Measurements from ENCODE around the gene RORC. TPM values are rescaled to one million over a fixed set of nuclear protein-coding genes. Genes with fewer than 3 reads are reported as not detected.

Gene RORC
- total RNA-seq, 1 donor from 2014 or later, result not detected

- Histone ChIP-seq H3K36me3 (ENCODE audit: insufficient read depth, low read length) (no peaks in the 10 kb centered on the region), H3K27me3 (ENCODE audit: insufficient read depth, low read length) (peaks cover 20% of the 10 kb centered on the region), H3K9me3 (ENCODE audit: insufficient read depth, low read depth, low read length) (no peaks in the 10 kb centered on the region), H3K27ac (ENCODE audit: low read depth, low read length) (no peak overlapping the region), H3K9ac (ENCODE audit: low read length) (no peak overlapping the region), H4K20me1 (ENCODE audit: insufficient read depth, low read length) (no peaks in the 10 kb centered on the region), H3K4me1 (ENCODE audit: insufficient read depth, low read length) (no peaks in the 10 kb centered on the region), H3K4me2 (ENCODE audit: low read length) (no peak overlapping the region), H3K79me2 (ENCODE audit: insufficient read depth, low read length) (no peaks in the 10 kb centered on the region), H2AFZ (ENCODE audit: low read depth, low read length) (no peak overlapping the region), H3K4me3 (ENCODE audit: insufficient read depth, low read depth, low read length) (no peak overlapping the region)
- peaks cover 2% of the 10 kb centered on the region for H3K9me3 Mint-ChIP-seq (ENCODE audit: unreplicated experiment)
- TF ChIP-seq, protein P1, sequence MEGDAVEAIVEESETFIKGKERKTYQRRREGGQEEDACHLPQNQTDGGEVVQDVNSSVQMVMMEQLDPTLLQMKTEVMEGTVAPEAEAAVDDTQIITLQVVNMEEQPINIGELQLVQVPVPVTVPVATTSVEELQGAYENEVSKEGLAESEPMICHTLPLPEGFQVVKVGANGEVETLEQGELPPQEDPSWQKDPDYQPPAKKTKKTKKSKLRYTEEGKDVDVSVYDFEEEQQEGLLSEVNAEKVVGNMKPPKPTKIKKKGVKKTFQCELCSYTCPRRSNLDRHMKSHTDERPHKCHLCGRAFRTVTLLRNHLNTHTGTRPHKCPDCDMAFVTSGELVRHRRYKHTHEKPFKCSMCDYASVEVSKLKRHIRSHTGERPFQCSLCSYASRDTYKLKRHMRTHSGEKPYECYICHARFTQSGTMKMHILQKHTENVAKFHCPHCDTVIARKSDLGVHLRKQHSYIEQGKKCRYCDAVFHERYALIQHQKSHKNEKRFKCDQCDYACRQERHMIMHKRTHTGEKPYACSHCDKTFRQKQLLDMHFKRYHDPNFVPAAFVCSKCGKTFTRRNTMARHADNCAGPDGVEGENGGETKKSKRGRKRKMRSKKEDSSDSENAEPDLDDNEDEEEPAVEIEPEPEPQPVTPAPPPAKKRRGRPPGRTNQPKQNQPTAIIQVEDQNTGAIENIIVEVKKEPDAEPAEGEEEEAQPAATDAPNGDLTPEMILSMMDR (IDR thresholded peaks at IDR 0.05; ENCODE audit: insufficient read depth, low read depth, low read length), result no peak
- TF ChIP-seq EZH2 (IDR thresholded peaks at IDR 0.05; ENCODE audit: insufficient read depth, low read length), result no peak
- peaks cover 15% of the 10 kb centered on the region for H3K4me1 Mint-ChIP-seq (ENCODE audit: low read depth, unreplicated experiment)
- H3K36me3 Mint-ChIP-seq (ENCODE audit: low read depth, unreplicated experiment), result no peaks in the 10 kb centered on the region
- FAIRE-seq (no peak), DNase-seq (ENCODE audit: low read depth) (no peak)
- H3K27me3 Mint-ChIP-seq (ENCODE audit: low read depth, unreplicated experiment), result peaks cover 36% of the 10 kb centered on the region
- no peak overlapping the region for H3K4me3 Mint-ChIP-seq (ENCODE audit: unreplicated experiment)
- H3K27ac Mint-ChIP-seq (ENCODE audit: unreplicated experiment), result no peak overlapping the region
These were observed 23.1 kb upstream of the RORC start for GRCh38 chr1:151854658-151855057.

DNA sequence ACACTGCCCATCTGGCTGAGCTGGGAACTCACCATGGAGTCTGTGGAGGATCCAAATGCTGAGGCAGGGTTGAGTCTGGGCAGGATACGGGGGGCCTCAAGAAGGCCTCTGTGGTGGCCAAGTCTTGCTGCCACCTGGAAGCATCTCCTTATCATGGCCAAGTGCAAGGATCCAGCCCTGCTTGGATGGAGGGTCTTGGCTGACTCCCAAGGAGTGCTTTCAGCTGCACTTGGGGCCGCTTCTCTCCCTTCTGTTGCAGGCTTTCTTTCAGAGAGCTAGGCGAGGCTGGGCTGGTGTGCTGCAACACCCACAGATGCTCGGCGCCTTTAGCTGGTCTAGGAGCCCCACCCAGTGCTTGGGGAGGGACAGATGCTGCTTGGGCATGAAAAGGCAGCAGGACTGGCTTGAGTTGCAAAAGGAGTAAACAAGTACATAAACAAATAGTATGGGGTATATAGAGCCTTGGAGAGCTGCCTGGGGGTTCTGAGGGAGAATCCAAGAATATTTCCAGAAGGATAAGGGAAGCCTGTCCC is 21.9 kb upstream of the RORC start, which contains the start of gene THEM5:
THEM5 (minus strand) TSS at position 302 of the 533 bp plus-strand sequence; CDS start at position 155, 147 bp downstream.
- Histone ChIP-seq H2AFZ (ENCODE audit: low read depth, low read length) (no peak within 1 kb of the TSS), H3K4me2 (ENCODE audit: low read length) (no peak within 1 kb of the TSS), H3K27ac (ENCODE audit: low read depth, low read length) (no peak within 1 kb of the TSS), H4K20me1 (ENCODE audit: insufficient read depth, low read length) (no peaks in the 10 kb centered on the region), H3K4me1 (ENCODE audit: insufficient read depth, low read length) (no peaks in the 10 kb centered on the region), H3K27me3 (ENCODE audit: insufficient read depth, low read length) (peaks cover 25% of the 10 kb centered on the region), H3K9me3 (ENCODE audit: insufficient read depth, low read depth, low read length) (no peaks in the 10 kb centered on the region), H3K36me3 (ENCODE audit: insufficient read depth, low read length) (no peaks in the 10 kb centered on the region), H3K79me2 (ENCODE audit: insufficient read depth, low read length) (no peaks in the 10 kb centered on the region), H3K4me3 (ENCODE audit: insufficient read depth, low read depth, low read length) (no peak within 1 kb of the TSS), H3K9ac (ENCODE audit: low read length) (no peak within 1 kb of the TSS)
- Mint-ChIP-seq H3K9me3 (ENCODE audit: unreplicated experiment) (peaks cover 2% of the 10 kb centered on the region), H3K4me3 (ENCODE audit: unreplicated experiment) (no peak within 1 kb of the TSS), H3K36me3 (ENCODE audit: low read depth, unreplicated experiment) (no peaks in the 10 kb centered on the region), H3K27ac (ENCODE audit: unreplicated experiment) (no peak within 1 kb of the TSS), H3K4me1 (ENCODE audit: low read depth, unreplicated experiment) (peaks cover 14% of the 10 kb centered on the region), H3K27me3 (ENCODE audit: low read depth, unreplicated experiment) (peaks cover 39% of the 10 kb centered on the region)
- TF ChIP-seq EZH2 (IDR thresholded peaks at IDR 0.05; ENCODE audit: insufficient read depth, low read length), result no peak
- TF ChIP-seq, protein P1 (IDR thresholded peaks at IDR 0.05; ENCODE audit: insufficient read depth, low read depth, low read length), result no peak
- FAIRE-seq, result no peak
- DNase-seq (ENCODE audit: low read depth), result no peak

DNA sequence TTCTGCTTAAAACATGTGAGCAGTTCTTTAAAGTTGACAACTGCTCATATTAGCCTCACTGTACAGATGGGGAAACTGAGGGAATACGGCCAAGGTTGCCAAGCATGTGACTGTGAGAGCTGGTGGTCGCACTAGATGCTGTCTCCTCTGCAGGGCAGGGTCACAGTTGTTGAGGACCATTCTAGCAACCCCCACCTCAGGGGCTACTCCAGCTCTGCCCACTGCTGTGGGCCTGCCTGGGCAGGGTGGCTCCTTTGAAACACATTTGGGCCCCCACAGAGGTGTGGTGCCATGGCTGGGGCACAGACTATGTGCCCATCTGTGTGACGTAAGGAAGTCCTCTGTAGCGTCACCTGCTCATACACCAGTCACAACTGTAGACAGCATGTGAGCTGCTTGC is 21.1 kb upstream of the RORC start:
- Mint-ChIP-seq H3K36me3 (ENCODE audit: low read depth, unreplicated experiment) (no peaks in the 10 kb centered on the region), H3K27ac (ENCODE audit: unreplicated experiment) (no peak overlapping the region), H3K4me1 (ENCODE audit: low read depth, unreplicated experiment) (peaks cover 10% of the 10 kb centered on the region), H3K9me3 (ENCODE audit: unreplicated experiment) (no peaks in the 10 kb centered on the region), H3K27me3 (ENCODE audit: low read depth, unreplicated experiment) (peaks cover 42% of the 10 kb centered on the region), H3K4me3 (ENCODE audit: unreplicated experiment) (no peak overlapping the region)
- Histone ChIP-seq H3K27ac (ENCODE audit: low read depth, low read length) (no peak overlapping the region), H3K4me1 (ENCODE audit: insufficient read depth, low read length) (no peaks in the 10 kb centered on the region), H3K27me3 (ENCODE audit: insufficient read depth, low read length) (peaks cover 28% of the 10 kb centered on the region), H3K79me2 (ENCODE audit: insufficient read depth, low read length) (no peaks in the 10 kb centered on the region), H2AFZ (ENCODE audit: low read depth, low read length) (no peak overlapping the region), H3K4me3 (ENCODE audit: insufficient read depth, low read depth, low read length) (no peak overlapping the region), H4K20me1 (ENCODE audit: insufficient read depth, low read length) (no peaks in the 10 kb centered on the region), H3K36me3 (ENCODE audit: insufficient read depth, low read length) (no peaks in the 10 kb centered on the region), H3K9ac (ENCODE audit: low read length) (no peak overlapping the region), H3K9me3 (ENCODE audit: insufficient read depth, low read depth, low read length) (no peaks in the 10 kb centered on the region), H3K4me2 (ENCODE audit: low read length) (no peak overlapping the region)
- DNase-seq (ENCODE audit: low read depth) (no peak), FAIRE-seq (no peak)
- TF ChIP-seq EZH2 (IDR thresholded peaks at IDR 0.05; ENCODE audit: insufficient read depth, low read length), result no peak
- TF ChIP-seq, protein P1 (IDR thresholded peaks at IDR 0.05; ENCODE audit: insufficient read depth, low read depth, low read length), result no peak
